K562 (cell line): ENCODE data around the gene GPR180. TPM values are rescaled to one million over a fixed set of nuclear protein-coding genes. Genes with fewer than 3 reads are reported as not detected.
A peak's percentile ranks its signal among the peaks of the same experiment; 100 is the strongest.

Experiments used
- ATAC-seq: fragments of 200-7000 bp; cut with Tn5 transposase; 3 replicates; pipeline ENCODE4 v1.9.1; 2020; ENCODE audit warnings: moderate library complexity
- BruUV-seq: library from RNA; stranded (reverse); fragments of 400-500 nt; replicated peaks from 2 replicates; lab custom pipeline; 2021; lab: Mats Ljungman, UMichigan
- CTCF ChIA-PET: fragments of 300-600 bp; formaldehyde crosslinking; extraction: SDS; loops from one replicate; lab custom pipeline; 2021; ENCODE audit warnings: low intra/inter-chr PET ratio; lab: Yijun Ruan, JAX
- POLR2A ChIA-PET: fragments of 300-600, 350-650 bp; sonication (Branson Sonifier 250); formaldehyde crosslinking; extraction: SDS; loops from one replicate; lab custom pipeline; 2021; ENCODE audit warnings: antibody characterized with exemption, inconsistent platforms; lab: Yijun Ruan, JAX
- DNase-seq, 4 experiments: peaks; one replicate each; pipeline versions ENCODE4 v3.0.0 to v3.0.0-alpha.2; 2011 to 2018; ENCODE audit warnings: low spot score in 3 of 4, mixed read lengths in 3 of 4; ENCODE audit errors: extremely low read depth in 1 of 4
- FAIRE-seq: peaks from 2 replicates; lab custom pipeline; 2011; peaks lifted over from hg19 to GRCh38; lab: Jason Lieb, UNC
- H2AFZ ChIP-seq: 2 replicates; pipeline ENCODE4 v1.6.0; 2011; ENCODE audit warnings: low read depth, low read length, control low read depth, inconsistent platforms
- H3K27ac ChIP-seq: fragments of 200-600 bp; 3 replicates; pipeline ENCODE4 v1.8.0; 2011; ENCODE audit warnings: low read depth, mild to moderate bottlenecking, control low read depth, inconsistent platforms, low read length, moderate library complexity, mixed read lengths; ENCODE audit errors: extremely low read depth
- H3K27me3 ChIP-seq, 2 experiments: fragments of 300-600 bp in 1 of 2; 2 replicates in 1 of 2; 3 replicates in 1 of 2; pipeline versions ENCODE4 v1.6.0 to v1.8.0; 2011; ENCODE audit warnings: inconsistent platforms in 2 of 2, low read length in 2 of 2, mild to moderate bottlenecking in 1 of 2, mixed read lengths in 1 of 2, moderate library complexity in 1 of 2; ENCODE audit not compliant: control insufficient read depth in 2 of 2, insufficient read depth in 2 of 2
- H3K36me3 ChIP-seq: fragments of 300-600 bp; 3 replicates; pipeline ENCODE4 v1.8.0; 2011; ENCODE audit warnings: mild to moderate bottlenecking, low read length, inconsistent platforms; ENCODE audit not compliant: control insufficient read depth, insufficient read depth
- H3K4me1 ChIP-seq, 2 experiments: fragments of 200-600 bp in 1 of 2; replicated peaks in 1 of 2; 2 replicates in 1 of 2; 3 replicates in 1 of 2; pipeline versions ENCODE4 v1.5.1 to v1.8.0; 2011; ENCODE audit warnings: inconsistent platforms in 2 of 2, low read length in 2 of 2, mild to moderate bottlenecking in 1 of 2, mixed read lengths in 1 of 2, moderate library complexity in 1 of 2; ENCODE audit not compliant: control insufficient read depth in 2 of 2, insufficient read depth in 2 of 2
- H3K4me2 ChIP-seq: 2 replicates; pipeline ENCODE4 v1.6.1; 2011; ENCODE audit warnings: low read length, control low read depth, inconsistent platforms, mixed read lengths; ENCODE audit not compliant: insufficient read depth
- H3K4me3 ChIP-seq: fragments of 200-600 bp; sonication (generic), shearing (Covaris generic); 2 replicates; pipeline ENCODE4 v1.5.1; 2016; ENCODE audit warnings: control low read depth, inconsistent platforms
- H3K79me2 ChIP-seq: fragments of 200-600 bp; 3 replicates; pipeline ENCODE4 v1.8.0; 2011; ENCODE audit warnings: low read length, inconsistent platforms; ENCODE audit not compliant: control insufficient read depth, insufficient read depth
- H3K9ac ChIP-seq, 2 experiments: 2 replicates each; pipeline versions ENCODE4 v1.6.0 to v1.6.1; 2011; ENCODE audit warnings: low read depth in 2 of 2, low read length in 2 of 2, control low read depth in 1 of 2, inconsistent platforms in 1 of 2, mild to moderate bottlenecking in 1 of 2, mixed read lengths in 1 of 2; ENCODE audit not compliant: insufficient read depth in 1 of 2
- H3K9me1 ChIP-seq: one replicate; pipeline ENCODE4 v1.6.0; 2011; ENCODE audit warnings: inconsistent platforms, mild to moderate bottlenecking, low read length, moderate library complexity; ENCODE audit not compliant: control insufficient read depth, insufficient read depth
- H3K9me3 ChIP-seq: replicated peaks from 2 replicates; pipeline ENCODE4 v1.5.1; 2011; ENCODE audit warnings: low read depth, low read length, inconsistent platforms; ENCODE audit not compliant: control insufficient read depth, insufficient read depth
- H4K20me1 ChIP-seq: replicated peaks from 2 replicates; pipeline ENCODE4 v1.6.1; 2011; ENCODE audit warnings: low read length, inconsistent platforms, mixed read lengths; ENCODE audit not compliant: control insufficient read depth, insufficient read depth
- CAMTA2 ChIP-seq: fragments of 250-450 bp; sonication (Bioruptor Pico); conservative IDR thresholded peaks from 2 replicates; pipeline ENCODE4 v1.5.1; 2022
- CHAMP1 ChIP-seq: fragments of 450-650 bp; IDR thresholded peaks from 2 replicates; pipeline ENCODE4 v1.6.1; 2016; ENCODE audit warnings: mild to moderate bottlenecking
- ESRRA ChIP-seq: fragments of 450-650 bp; IDR thresholded peaks from 2 replicates; pipeline ENCODE4 v1.6.1; 2014; ENCODE audit warnings: low read depth, mild to moderate bottlenecking, moderate library complexity, borderline replicate concordance
- EZH2 ChIP-seq: IDR thresholded peaks from 2 replicates; pipeline ENCODE4 v1.6.1; 2012; ENCODE audit warnings: low read depth, mild to moderate bottlenecking, inconsistent platforms, low read length, borderline replicate concordance
- HOMEZ ChIP-seq: fragments of 250-450 bp; sonication (Bioruptor Pico); IDR thresholded peaks from 2 replicates; pipeline ENCODE4 v1.4.0; 2020; ENCODE audit warnings: mild to moderate bottlenecking, moderate library complexity
- HOXB6 ChIP-seq: fragments of 250-450 bp; sonication (Bioruptor Pico); IDR thresholded peaks from 2 replicates; pipeline ENCODE4 v1.5.1; 2022; ENCODE audit warnings: mild to moderate bottlenecking, borderline replicate concordance
- KDM4B ChIP-seq, 2 experiments: fragments of 450-650 bp in 1 of 2; sonication (generic) in 1 of 2; IDR thresholded peaks; 2 replicates each; pipeline ENCODE4 v1.6.1; 2016 to 2017; ENCODE audit warnings: borderline replicate concordance in 2 of 2, antibody characterized with exemption in 1 of 2, low read depth in 1 of 2, mild to moderate bottlenecking in 1 of 2
- STAG1 ChIP-seq: sonication (generic); formaldehyde crosslinking; IDR thresholded peaks from 2 replicates; pipeline ENCODE4 v1.5.0; 2020; ENCODE audit warnings: missing genetic modification reagents, borderline replicate concordance
- TAF9B ChIP-seq: fragments of 450-650 bp; IDR thresholded peaks from 2 replicates; pipeline ENCODE4 v1.6.1; 2018; ENCODE audit warnings: mild to moderate bottlenecking; ENCODE audit not compliant: partially characterized antibody
- ZNF124 ChIP-seq: sonication (generic); formaldehyde crosslinking; IDR thresholded peaks from 2 replicates; pipeline ENCODE4 v1.8.1; 2022; ENCODE audit warnings: missing genetic modification reagents
- ZNF311 ChIP-seq: fragments of 250-450 bp; sonication (Bioruptor Pico); IDR thresholded peaks from 2 replicates; pipeline ENCODE4 v1.4.0; 2020; ENCODE audit warnings: mild to moderate bottlenecking, moderate library complexity
- ZNF75A ChIP-seq: fragments of 450-650 bp; formaldehyde crosslinking; IDR thresholded peaks from 2 replicates; pipeline ENCODE4 v1.4.0; 2020; ENCODE audit warnings: mild to moderate bottlenecking
- WGBS: fragments of 100-300 bp; shearing (Covaris generic); methylation state at CpG from one replicate; pipeline ENCODE4 v1.1.6; 2016; ENCODE audit warnings: low coverage, mixed read lengths; ENCODE audit not compliant: insufficient coverage; ENCODE audit errors: missing lambda C conversion rate; 5-methylcytosine and 5-hydroxymethylcytosine counted together
- in situ Hi-C: fragments of 300-500 bp; cut with MboI; formaldehyde crosslinking; loops from 4 replicates; pipeline ENCODE4 v1.15.0; 2018; ENCODE audit warnings: inconsistent platforms, mixed read lengths
- intact Hi-C: fragments of 100-400 bp; cut with micrococcal nuclease; formaldehyde crosslinking; loops from 2 replicates; pipeline ENCODE4 v1.14.2; 2022
- polyA plus RNA-seq, 8 experiments: library from polyadenylated mRNA; depleted of rRNA in 4 of 8; stranded (reverse) in 5 of 8; unstranded in 3 of 8; fragments of >200 nt; fragmentation: Nextera tagmentation in 2 of 8; fragmentation: Illumina TruSeq in 1 of 8; extraction: Ambion mirVana in 2 of 8; extraction: Trizol in 1 of 8; gene quantifications; 2 replicates each; pipeline versions ENCODE4 v1.2.1 to v1.2.3, GENCODE V29; 2011 to 2014; ENCODE audit warnings: inconsistent platforms in 1 of 8, missing spikeins in 1 of 8
- total RNA-seq, 7 experiments: library from RNA; depleted of rRNA in 6 of 7; stranded (reverse); fragments of >200 nt in 6 of 7; fragmentation: Illumina TruSeq in 2 of 7; extraction: Trizol in 2 of 7; gene quantifications; 2 replicates each; pipeline versions ENCODE4 v1.2.1 to v1.2.3, GENCODE V29; 2011 to 2021; ENCODE audit warnings: low replicate concordance in 1 of 7

GPR180 gene
- total and polyA plus RNA-seq, 9 of the 15 experiments (the other 6 are each of a cell fraction or from before 2014, with no cell fraction given), result 0.77 to 4.1 (median 1.8) TPM

GRCh38 chr13:94557684-94558235, 43.9 kb upstream of the GPR180 start:
- Histone ChIP-seq H3K27me3 (no peaks in the 10 kb centered on the region), H3K79me2 (no peaks in the 10 kb centered on the region), H3K27ac (no peak overlapping the region), H3K9me3 (no peaks in the 10 kb centered on the region), H3K4me1 (no peaks in the 10 kb centered on the region), H3K9ac (no peak overlapping the region), H4K20me1 (no peaks in the 10 kb centered on the region), H3K4me2 (no peak overlapping the region; the same call in 1 of the 2 replicates), H3K9me1 (no peaks in the 10 kb centered on the region), H3K36me3 (no peaks in the 10 kb centered on the region), H2AFZ (no peak overlapping the region; the same call in 1 of the 2 replicates), H3K4me3 (no peak overlapping the region)
- in situ Hi-C loops, result no loop called here
- ATAC-seq (peak; percentile 37; the same call in 2 of the 3 replicates), DNase-seq (no peak), FAIRE-seq (no peak)
- POLR2A ChIA-PET, result no interaction called here
- no TSS peak for BruUV-seq
- CTCF ChIA-PET, result no interaction called here
- WGBS, result 37% methylated on average over 5 of the region's 5 CpGs
- intact Hi-C loops, result no loop called here
- TF ChIP-seq TAF9B (no peak), ESRRA (no peak), HOXB6 (no peak), KDM4B (IDR thresholded peaks at IDR 0.05; ENCODE audit: borderline replicate concordance in 2 of 2, low read depth in 1 of 2) (no peak), ZNF311 (CRISPR knock-in tag) (no peak), CHAMP1 (no peak), CAMTA2 (CRISPR knock-in tag) (no peak), EZH2 (no peak), ZNF124 (CRISPR knock-in tag) (no peak), STAG1 (no peak), HOMEZ (CRISPR knock-in tag) (no peak), ZNF75A (CRISPR knock-in tag) (no peak)
